DLD1 (cell line): Measurements from ENCODE around the gene CHST10.

Source experiments
- in situ Hi-C: cut with HindIII; loops from 2 replicates; pipeline ENCODE4 v1.10.0; 2017; ENCODE audit warnings: low sequenced_read_pairs

The CHST10 gene

GRCh38 chr2:100417711-100418124, 250 bp upstream of the CHST10 start:
- in situ Hi-C loops = no loop called here

DNA sequence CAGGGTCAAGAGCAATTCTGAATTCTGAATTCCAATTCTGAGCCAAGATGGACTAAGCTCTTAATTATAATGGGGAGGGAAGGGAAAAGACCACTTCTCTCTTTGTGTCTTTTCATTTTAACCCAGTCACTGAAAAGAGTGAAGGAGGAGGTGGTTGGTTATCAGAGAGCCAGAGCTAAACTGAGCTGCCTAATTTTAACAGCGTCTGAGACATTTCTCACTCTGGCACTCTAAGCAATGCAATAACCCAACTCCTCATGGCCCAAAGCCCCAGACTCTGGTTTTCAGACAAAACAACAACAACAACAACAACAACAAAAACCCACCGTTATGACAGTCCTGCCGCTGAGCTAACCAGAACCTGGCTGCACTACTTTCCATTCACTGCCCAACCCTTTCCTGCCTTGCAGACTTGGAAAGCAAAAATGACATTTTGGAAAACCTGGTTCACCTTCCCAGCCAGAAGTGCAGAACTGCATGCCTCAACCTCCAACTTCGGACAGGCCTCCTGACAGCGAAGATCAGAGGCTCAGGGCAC, 1.0 kb downstream of the CHST10 start:
- in situ Hi-C loops = no loop called here

DNA sequence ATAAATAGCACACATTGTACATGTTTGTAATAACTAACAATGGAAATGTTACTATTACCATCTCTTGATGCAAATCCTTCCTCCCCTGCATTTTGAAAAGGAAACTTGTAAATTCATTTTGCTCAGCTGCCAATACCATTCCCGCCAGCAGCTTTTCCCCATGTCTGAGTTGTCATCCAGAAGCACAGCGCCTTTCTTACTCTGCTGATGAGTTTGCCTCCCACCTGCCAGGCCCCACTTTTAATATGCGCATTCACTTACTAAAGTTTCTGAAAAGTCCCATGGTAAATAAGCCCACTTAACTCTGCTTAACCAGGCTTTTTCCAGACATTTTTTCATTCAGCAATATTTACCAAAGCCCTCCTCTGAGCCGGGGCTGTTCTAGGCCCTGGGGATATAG, 3.9 kb downstream of the CHST10 start:
- in situ Hi-C loops = no loop called here

GRCh38 chr2:100412881-100413321, 4.6 kb downstream of the CHST10 start:
- in situ Hi-C loops = no loop called here

DNA sequence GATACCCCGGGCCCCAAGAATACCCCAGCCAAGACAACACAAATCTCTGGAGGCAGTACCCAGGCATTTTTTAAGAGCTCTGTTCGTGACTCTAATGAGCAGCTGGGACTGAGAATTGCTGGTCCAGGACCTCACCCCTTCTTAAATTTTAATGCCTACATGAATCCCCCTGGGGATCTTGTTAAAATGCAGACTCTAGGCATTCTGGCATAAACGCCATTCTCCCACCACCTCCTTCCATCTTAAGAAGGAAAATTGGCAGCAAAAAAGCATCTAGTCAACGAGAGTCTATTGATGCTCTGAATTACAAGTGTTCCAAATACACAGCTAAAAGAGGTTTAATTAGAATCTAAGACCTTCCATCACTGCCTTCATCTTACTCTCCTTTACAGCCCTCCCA, 5.0 kb downstream of the CHST10 start:
- in situ Hi-C loops = no loop called here

DNA sequence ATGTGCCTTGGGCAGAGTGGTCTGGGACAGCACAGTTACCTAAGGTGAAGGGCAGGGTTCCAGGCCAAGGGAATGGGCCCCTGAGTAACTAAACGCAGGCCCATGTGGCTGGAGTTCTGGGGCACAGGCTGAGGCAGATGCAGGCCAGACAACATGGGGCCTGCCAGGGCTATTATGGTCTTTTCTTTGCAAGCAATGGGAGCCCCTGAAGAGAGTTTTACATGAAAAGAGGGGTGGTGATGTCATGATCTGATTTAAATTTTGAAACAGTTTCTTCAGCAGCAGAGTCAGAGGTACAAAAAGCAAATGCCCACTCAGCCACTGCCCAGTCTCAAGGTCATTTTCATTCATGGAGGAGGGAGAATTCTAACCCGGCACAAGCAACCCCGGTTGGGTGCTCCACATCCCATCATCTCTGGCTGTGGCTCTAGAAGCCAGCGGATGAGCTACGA, 5.6 kb downstream of the CHST10 start:
- in situ Hi-C loops = no loop called here

GRCh38 chr2:100409975-100410647, 7.4 kb downstream of the CHST10 start:
- in situ Hi-C loops = no loop called here

DNA sequence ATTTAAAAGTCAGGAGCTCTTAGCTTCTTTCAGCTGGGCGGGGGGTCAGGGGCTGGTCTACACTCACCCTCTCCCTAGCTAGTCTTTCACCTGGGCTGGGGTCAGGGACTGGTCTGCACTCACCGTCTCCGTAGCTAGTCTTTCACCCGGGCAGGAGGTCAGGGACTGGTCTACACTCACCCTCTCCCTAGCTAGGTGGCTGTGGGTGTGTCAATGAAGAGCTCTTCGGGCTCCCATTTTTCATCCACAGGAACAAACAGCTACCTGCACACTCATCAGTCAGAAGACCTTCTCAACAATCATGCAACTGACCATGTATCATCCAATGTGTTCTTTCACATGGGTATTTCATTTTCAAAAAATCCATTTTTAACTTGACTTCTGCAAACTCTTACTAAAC, 8.0 kb downstream of the CHST10 start:
- in situ Hi-C loops = no loop called here

- in situ Hi-C loops = no loop called here
Observed at GRCh38 chr2:100408941-100409340, 8.5 kb downstream of the CHST10 start.

GRCh38 chr2:100408104-100408503, 9.4 kb downstream of the CHST10 start:
- in situ Hi-C loops = no loop called here

DNA sequence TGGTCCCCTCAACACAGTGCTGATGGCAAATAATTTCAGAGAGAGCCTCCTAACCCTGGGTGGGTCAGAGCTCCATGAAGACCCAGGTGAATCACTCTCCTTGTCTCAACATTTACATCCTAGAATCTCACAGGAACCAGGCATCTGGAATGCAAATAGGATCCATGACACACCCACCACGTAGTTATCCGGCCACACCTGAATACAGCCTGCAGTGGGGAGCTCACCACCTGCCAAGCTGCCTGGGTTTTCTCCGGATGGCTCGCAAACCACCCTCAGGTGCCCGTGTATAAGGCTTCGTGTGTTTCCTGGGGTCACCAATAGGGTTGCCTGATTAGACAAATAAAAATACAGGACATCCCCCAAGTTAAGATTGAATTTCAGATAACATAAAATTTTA, 9.9 kb downstream of the CHST10 start:
- in situ Hi-C loops = no loop called here

GRCh38 chr2:100407073-100407472, 10.4 kb downstream of the CHST10 start:
- in situ Hi-C loops = no loop called here

- in situ Hi-C loops = no loop called here
Observed at GRCh38 chr2:100406120-100406508, 11.4 kb downstream of the CHST10 start.

- in situ Hi-C loops = no loop called here
Observed at GRCh38 chr2:100405403-100406119, 11.9 kb downstream of the CHST10 start.

GRCh38 chr2:100404411-100404810, 13.1 kb downstream of the CHST10 start:
- in situ Hi-C loops = no loop called here

- in situ Hi-C loops = no loop called here
Observed at GRCh38 chr2:100403722-100404121, 13.7 kb downstream of the CHST10 start.

- in situ Hi-C loops = no loop called here
Observed at GRCh38 chr2:100401268-100401667, 16.2 kb downstream of the CHST10 start.

- in situ Hi-C loops = no loop called here
Observed at GRCh38 chr2:100399714-100400113, 17.8 kb downstream of the CHST10 start.

DNA sequence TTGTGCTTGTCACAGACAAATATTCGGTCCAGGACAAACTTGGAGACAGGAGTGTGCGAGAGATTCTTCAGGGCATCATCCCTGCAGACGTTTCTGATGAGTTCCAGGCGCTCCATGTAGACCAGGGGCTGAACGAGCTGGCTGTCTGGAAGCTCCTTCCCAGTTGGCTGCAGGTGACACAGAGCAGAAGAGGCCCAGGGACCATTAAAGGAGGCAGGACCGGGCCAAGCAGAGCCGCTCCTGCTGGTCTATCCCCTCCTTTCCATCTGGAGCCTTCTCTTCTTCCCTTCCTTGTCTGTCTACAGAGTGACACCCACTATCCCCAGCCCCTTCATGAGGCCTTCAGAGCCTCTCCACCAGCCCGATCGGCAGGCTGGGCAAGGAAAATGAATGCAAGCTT, 19.5 kb downstream of the CHST10 start:
- in situ Hi-C loops = no loop called here

DNA sequence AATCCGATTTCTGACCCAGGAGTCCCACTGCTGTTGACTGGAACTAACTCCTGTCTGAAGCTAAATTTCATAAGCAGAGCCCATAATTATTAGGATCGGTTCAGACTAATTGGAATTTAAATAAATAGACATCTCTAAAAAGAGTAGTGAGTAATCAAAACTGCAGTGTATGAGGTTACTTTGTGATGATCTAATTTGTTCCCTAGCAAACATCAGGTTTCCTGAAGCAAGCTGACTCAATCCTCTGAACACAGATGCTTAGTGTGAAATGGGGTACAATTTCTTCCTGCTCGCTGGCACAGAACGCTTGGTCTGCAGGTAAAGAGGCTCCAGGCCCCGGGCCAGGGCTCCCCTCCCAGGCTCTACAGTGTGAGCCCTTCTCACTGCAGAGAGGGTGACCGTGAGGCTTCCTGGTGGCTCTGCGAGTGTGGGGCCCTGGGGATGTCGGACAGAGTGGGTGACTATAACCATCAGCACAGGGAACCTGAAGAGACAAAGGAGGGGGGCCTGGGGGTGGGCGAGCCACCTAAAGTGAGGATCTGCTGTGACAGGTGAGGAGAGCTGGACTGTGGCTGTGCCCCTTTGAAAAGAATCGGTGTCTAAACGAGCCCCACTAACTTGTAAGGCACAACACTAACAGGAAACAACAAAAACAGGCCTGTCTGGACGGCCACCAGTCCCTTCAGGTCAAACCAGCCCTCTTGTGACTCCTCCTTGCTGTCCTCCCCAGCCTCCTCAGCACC, 20.2 kb downstream of the CHST10 start:
- in situ Hi-C loops = no loop called here

- in situ Hi-C loops = no loop called here
Observed at GRCh38 chr2:100396483-100396882, 21.0 kb downstream of the CHST10 start.
